ENCODE measurements around the gene AK1. TPM values are rescaled to one million over a fixed set of nuclear protein-coding genes. Genes with fewer than 3 reads are reported as not detected.

The AK1 gene
- total RNA-seq, 1 experiment from 2014 or later = 34.4 TPM

DNA sequence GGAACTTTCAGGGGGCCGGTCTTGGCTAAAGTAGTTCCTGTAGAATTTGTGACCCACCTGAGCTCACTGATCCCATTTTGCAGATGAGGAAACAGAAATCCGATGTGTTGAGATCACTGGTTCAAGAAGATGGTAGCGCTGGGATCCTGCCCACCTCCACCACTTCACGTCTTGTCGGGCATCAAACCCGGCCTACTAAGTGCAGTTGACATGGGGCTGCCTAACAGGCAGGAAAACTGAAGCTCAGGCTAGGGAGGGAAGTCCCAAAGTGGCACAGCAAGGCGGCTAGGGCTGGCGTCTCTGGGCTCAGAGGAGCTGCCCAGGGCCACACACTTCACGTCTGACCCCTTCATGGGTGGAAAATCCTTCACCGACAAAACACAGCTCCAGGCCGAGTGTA, 22.5 kb downstream of the AK1 start:
- DNase-seq (ENCODE audit: low spot score) = no peak
- no peaks in the 10 kb centered on the region for H3K36me3 Mint-ChIP-seq
- no peak for ATAC-seq
- POLR2A ChIA-PET = interaction anchor here (1.1 to 1.2 kb wide), 2 partner anchors 11 to 18 kb away, joined by 3 read pairs; no protein-coding TSS in a partner anchor
- CTCF ChIA-PET = interaction anchor here (0.5 to 8.1 kb wide), 16 partner anchors 10 to 263 kb away, joined by 3 to 79 read pairs (median 4); partner anchors contain the start of genes FPGS and TOR2A
- H3K4me1 Mint-ChIP-seq = peaks cover 7% of the 10 kb centered on the region; the same call in 1 of the 2 replicates
- H3K9me3 Mint-ChIP-seq = no peaks in the 10 kb centered on the region
- H3K27me3 Mint-ChIP-seq (ENCODE audit: low read depth) = no peaks in the 10 kb centered on the region
- H3K27ac Mint-ChIP-seq = no peak overlapping the region
- TF ChIP-seq, protein P1, sequence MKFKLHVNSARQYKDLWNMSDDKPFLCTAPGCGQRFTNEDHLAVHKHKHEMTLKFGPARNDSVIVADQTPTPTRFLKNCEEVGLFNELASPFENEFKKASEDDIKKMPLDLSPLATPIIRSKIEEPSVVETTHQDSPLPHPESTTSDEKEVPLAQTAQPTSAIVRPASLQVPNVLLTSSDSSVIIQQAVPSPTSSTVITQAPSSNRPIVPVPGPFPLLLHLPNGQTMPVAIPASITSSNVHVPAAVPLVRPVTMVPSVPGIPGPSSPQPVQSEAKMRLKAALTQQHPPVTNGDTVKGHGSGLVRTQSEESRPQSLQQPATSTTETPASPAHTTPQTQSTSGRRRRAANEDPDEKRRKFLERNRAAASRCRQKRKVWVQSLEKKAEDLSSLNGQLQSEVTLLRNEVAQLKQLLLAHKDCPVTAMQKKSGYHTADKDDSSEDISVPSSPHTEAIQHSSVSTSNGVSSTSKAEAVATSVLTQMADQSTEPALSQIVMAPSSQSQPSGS (CRISPR knock-in tag; IDR thresholded peaks at IDR 0.05; ENCODE audit: borderline replicate concordance, low read depth) = no peak
- TF ChIP-seq FOXP1 (CRISPR knock-in tag; IDR thresholded peaks at IDR 0.05; ENCODE audit: borderline replicate concordance) = 0 out of 2 replicates have a peak, but pooled peaks have one; percentile 30
- H3K4me3 Mint-ChIP-seq = no peak overlapping the region

DNA sequence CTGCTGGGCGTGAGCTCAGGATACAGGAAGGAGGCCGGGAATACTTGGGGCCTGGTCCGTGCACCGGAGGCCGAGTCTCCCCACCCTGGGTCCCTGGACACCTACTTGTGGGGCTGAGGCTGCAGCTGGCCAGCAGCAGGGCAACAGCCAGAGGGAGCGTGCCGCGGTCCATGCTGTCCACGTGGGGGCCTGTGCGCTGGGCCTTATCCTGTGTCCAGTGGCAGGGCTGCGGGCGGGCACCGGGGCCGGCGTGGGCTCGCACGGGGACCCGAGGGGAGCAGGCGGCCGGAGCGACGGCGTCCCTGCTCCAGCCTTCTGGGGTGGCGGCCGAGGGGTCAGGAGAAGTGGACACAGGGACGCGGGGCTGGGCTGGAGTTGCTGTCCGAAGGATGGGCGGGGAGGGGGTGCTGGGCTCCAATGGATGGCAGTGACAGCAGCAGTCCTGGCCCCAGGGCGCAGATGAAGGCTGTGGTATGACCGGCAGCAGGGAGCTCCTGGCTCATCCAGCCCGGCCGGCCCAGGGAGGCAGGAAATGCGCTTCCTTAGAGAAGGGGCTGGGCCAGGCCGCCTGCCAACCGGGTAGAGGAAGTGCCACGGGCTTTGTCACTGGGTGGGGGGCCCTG, 23.2 kb downstream of the AK1 start, which contains the start of gene ENG:
Gene ENG (minus strand): TSS at position 475 of the 623 bp plus-strand sequence. CDS start 303 bp downstream, at position 172.
- Mint-ChIP-seq H3K9me3 (peaks cover 3% of the 10 kb centered on the region), H3K27me3 (ENCODE audit: low read depth) (no peaks in the 10 kb centered on the region), H3K27ac (no peak within 1 kb of the TSS), H3K4me3 (no peak within 1 kb of the TSS), H3K36me3 (peaks cover 2% of the 10 kb centered on the region), H3K4me1 (peaks cover 7% of the 10 kb centered on the region; the same call in 1 of the 2 replicates)
- DNase-seq (ENCODE audit: low spot score) (peak; percentile 62), ATAC-seq (peak; percentile 91)
- ChIA-PET POLR2A (interaction anchor here (0.6 to 1.2 kb wide), 3 partner anchors 9 to 19 kb away, joined by 3 read pairs; no protein-coding TSS in a partner anchor), CTCF (interaction anchor here (0.5 to 8.1 kb wide), 18 partner anchors 9 to 1865 kb away, joined by 3 to 79 read pairs (median 4); partner anchors contain the start of genes FPGS and TOR2A)
- TF ChIP-seq ZNF423 (CRISPR knock-in tag; IDR thresholded peaks at IDR 0.05) (no peak), SMAD4 (CRISPR knock-in tag; IDR thresholded peaks at IDR 0.05) (no peak), NR2C2 (CRISPR knock-in tag; IDR thresholded peaks at IDR 0.05) (no peak), RORB (CRISPR knock-in tag; IDR thresholded peaks at IDR 0.05) (no peak), RELA (CRISPR knock-in tag; IDR thresholded peaks at IDR 0.05; ENCODE audit: borderline replicate concordance) (no peak), MXD4 (CRISPR knock-in tag; IDR thresholded peaks at IDR 0.05; ENCODE audit: borderline replicate concordance) (no peak), ESRRA (CRISPR knock-in tag; IDR thresholded peaks at IDR 0.05; ENCODE audit: borderline replicate concordance) (no peak), ETV6 (CRISPR knock-in tag; IDR thresholded peaks at IDR 0.05) (no peak), SMAD3 (CRISPR knock-in tag; IDR thresholded peaks at IDR 0.05; ENCODE audit: borderline replicate concordance) (no peak), CREM (CRISPR knock-in tag; IDR thresholded peaks at IDR 0.05) (no peak), NR1H2 (CRISPR knock-in tag; IDR thresholded peaks at IDR 0.05) (no peak), GABPB1 (CRISPR knock-in tag; IDR thresholded peaks at IDR 0.05) (no peak)
- TF ChIP-seq, protein P2, sequence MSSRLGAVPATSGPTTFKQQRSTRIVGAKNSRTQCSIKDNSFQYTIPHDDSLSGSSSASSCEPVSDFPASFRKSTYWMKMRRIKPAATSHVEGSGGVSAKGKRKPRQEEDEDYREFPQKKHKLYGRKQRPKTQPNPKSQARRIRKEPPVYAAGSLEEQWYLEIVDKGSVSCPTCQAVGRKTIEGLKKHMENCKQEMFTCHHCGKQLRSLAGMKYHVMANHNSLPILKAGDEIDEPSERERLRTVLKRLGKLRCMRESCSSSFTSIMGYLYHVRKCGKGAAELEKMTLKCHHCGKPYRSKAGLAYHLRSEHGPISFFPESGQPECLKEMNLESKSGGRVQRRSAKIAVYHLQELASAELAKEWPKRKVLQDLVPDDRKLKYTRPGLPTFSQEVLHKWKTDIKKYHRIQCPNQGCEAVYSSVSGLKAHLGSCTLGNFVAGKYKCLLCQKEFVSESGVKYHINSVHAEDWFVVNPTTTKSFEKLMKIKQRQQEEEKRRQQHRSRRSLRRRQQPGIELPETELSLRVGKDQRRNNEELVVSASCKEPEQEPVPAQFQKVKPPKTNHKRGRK (CRISPR knock-in tag; IDR thresholded peaks at IDR 0.05; ENCODE audit: borderline replicate concordance) = no peak
- TF ChIP-seq, protein P3, sequence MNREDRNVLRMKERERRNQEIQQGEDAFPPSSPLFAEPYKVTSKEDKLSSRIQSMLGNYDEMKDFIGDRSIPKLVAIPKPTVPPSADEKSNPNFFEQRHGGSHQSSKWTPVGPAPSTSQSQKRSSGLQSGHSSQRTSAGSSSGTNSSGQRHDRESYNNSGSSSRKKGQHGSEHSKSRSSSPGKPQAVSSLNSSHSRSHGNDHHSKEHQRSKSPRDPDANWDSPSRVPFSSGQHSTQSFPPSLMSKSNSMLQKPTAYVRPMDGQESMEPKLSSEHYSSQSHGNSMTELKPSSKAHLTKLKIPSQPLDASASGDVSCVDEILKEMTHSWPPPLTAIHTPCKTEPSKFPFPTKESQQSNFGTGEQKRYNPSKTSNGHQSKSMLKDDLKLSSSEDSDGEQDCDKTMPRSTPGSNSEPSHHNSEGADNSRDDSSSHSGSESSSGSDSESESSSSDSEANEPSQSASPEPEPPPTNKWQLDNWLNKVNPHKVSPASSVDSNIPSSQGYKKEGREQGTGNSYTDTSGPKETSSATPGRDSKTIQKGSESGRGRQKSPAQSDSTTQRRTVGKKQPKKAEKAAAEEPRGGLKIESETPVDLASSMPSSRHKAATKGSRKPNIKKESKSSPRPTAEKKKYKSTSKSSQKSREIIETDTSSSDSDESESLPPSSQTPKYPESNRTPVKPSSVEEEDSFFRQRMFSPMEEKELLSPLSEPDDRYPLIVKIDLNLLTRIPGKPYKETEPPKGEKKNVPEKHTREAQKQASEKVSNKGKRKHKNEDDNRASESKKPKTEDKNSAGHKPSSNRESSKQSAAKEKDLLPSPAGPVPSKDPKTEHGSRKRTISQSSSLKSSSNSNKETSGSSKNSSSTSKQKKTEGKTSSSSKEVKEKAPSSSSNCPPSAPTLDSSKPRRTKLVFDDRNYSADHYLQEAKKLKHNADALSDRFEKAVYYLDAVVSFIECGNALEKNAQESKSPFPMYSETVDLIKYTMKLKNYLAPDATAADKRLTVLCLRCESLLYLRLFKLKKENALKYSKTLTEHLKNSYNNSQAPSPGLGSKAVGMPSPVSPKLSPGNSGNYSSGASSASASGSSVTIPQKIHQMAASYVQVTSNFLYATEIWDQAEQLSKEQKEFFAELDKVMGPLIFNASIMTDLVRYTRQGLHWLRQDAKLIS (CRISPR knock-in tag; IDR thresholded peaks at IDR 0.05; ENCODE audit: borderline replicate concordance) = no peak
- TF ChIP-seq, protein P4, sequence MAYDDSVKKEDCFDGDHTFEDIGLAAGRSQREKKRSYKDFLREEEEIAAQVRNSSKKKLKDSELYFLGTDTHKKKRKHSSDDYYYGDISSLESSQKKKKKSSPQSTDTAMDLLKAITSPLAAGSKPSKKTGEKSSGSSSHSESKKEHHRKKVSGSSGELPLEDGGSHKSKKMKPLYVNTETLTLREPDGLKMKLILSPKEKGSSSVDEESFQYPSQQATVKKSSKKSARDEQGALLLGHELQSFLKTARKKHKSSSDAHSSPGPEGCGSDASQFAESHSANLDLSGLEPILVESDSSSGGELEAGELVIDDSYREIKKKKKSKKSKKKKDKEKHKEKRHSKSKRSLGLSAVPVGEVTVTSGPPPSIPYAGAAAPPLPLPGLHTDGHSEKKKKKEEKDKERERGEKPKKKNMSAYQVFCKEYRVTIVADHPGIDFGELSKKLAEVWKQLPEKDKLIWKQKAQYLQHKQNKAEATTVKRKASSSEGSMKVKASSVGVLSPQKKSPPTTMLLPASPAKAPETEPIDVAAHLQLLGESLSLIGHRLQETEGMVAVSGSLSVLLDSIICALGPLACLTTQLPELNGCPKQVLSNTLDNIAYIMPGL (CRISPR knock-in tag; IDR thresholded peaks at IDR 0.05) = no peak
- TF ChIP-seq, protein P5, sequence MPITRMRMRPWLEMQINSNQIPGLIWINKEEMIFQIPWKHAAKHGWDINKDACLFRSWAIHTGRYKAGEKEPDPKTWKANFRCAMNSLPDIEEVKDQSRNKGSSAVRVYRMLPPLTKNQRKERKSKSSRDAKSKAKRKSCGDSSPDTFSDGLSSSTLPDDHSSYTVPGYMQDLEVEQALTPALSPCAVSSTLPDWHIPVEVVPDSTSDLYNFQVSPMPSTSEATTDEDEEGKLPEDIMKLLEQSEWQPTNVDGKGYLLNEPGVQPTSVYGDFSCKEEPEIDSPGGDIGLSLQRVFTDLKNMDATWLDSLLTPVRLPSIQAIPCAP (CRISPR knock-in tag; IDR thresholded peaks at IDR 0.05) = no peak
